ENCODE data around the gene MTCL1.

DNA sequence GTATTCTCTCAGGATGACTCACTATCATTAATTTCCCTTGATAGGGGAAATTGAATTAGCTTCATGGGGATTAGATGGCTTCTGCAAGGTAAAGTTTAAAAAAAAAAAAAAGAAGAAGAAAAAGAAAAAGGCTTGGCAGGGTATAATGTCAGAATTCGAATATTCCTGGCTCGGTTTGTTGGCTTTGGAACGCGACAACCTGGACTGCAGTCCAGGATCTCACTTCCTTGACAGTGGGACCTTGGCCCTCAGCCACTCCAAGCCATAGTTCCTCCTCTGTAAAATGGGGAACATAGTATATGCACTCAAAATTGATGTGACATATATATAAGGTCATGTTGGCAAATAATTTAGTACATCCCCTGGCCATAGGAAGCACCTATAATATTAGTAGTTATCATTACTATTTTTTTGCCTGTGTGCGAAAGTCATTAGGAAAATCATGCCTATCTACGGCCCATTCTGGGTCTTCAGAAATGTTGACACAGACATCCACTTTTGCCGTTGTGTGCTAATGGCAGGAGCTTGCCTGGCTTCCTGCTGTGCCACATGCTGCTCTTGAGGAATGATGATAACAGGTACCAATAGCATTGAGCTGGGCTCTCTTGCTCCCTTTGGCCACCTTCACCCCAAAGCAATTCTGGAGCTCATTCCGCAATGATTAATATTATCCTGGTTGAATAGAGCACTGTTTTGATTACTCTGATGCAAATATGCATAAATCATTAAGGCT, 97.9 kb downstream of the MTCL1 start:
- TF ChIP-seq, protein P1, sequence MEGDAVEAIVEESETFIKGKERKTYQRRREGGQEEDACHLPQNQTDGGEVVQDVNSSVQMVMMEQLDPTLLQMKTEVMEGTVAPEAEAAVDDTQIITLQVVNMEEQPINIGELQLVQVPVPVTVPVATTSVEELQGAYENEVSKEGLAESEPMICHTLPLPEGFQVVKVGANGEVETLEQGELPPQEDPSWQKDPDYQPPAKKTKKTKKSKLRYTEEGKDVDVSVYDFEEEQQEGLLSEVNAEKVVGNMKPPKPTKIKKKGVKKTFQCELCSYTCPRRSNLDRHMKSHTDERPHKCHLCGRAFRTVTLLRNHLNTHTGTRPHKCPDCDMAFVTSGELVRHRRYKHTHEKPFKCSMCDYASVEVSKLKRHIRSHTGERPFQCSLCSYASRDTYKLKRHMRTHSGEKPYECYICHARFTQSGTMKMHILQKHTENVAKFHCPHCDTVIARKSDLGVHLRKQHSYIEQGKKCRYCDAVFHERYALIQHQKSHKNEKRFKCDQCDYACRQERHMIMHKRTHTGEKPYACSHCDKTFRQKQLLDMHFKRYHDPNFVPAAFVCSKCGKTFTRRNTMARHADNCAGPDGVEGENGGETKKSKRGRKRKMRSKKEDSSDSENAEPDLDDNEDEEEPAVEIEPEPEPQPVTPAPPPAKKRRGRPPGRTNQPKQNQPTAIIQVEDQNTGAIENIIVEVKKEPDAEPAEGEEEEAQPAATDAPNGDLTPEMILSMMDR (IDR thresholded peaks at IDR 0.05; ENCODE audit: borderline replicate concordance, extremely low read depth, low read length, poor library complexity, severe bottlenecking), result no peak
- no peak for TF ChIP-seq EZH2 (IDR thresholded peaks at IDR 0.05; ENCODE audit: borderline replicate concordance, low read depth, low read length, severe bottlenecking)
